Smooth muscle cell of the brain vasculature (primary cell): ENCODE results near the gene TRDN.
"Not testable (repeated sequence)": the region's sequence is repeated elsewhere in the genome, so short reads cannot be mapped to it uniquely, and the experiment has no call there.

Source experiments
- DNase-seq: peaks from one replicate; pipeline ENCODE4 v3.0.0-alpha.2; 2012; ENCODE audit warnings: low read depth, low spot score

TRDN gene

GRCh38 chr6:123415844-123416468 lies 220.8 kb downstream of the TRDN start:
- DNase-seq = peak; percentile 23

- DNase-seq = no peak
These were observed 231.8 kb downstream of the TRDN start for GRCh38 chr6:123404975-123405374.

GRCh38 chr6:123402052-123402451 lies 234.7 kb downstream of the TRDN start:
- DNase-seq = no peak

- no peak for DNase-seq
These were observed 238.7 kb downstream of the TRDN start for GRCh38 chr6:123398072-123398471.

- no peak for DNase-seq
These were observed 243.4 kb downstream of the TRDN start for GRCh38 chr6:123393331-123393730.

GRCh38 chr6:123383718-123384117 lies 253.0 kb downstream of the TRDN start:
- no peak for DNase-seq

- DNase-seq = no peak
These were observed 256.5 kb downstream of the TRDN start for GRCh38 chr6:123380257-123380656.

GRCh38 chr6:123372737-123373136 lies 264.0 kb downstream of the TRDN start:
- DNase-seq = no peak

- DNase-seq = no peak
These were observed 272.8 kb downstream of the TRDN start for GRCh38 chr6:123363912-123364311.

- DNase-seq = no peak
These were observed 276.4 kb downstream of the TRDN start for GRCh38 chr6:123360359-123360758.

- DNase-seq = no peak
These were observed 284.0 kb downstream of the TRDN start for GRCh38 chr6:123352705-123353104.

- DNase-seq = no peak
These were observed 284.5 kb downstream of the TRDN start for GRCh38 chr6:123352279-123352678.

- DNase-seq = no peak
These were observed 292.9 kb downstream of the TRDN start for GRCh38 chr6:123343836-123344235.

GRCh38 chr6:123338394-123338793 lies 298.4 kb downstream of the TRDN start:
- no peak for DNase-seq

- DNase-seq = no peak
These were observed 303.6 kb downstream of the TRDN start for GRCh38 chr6:123333000-123333756.

GRCh38 chr6:123332070-123332469 lies 304.7 kb downstream of the TRDN start:
- no peak for DNase-seq

- DNase-seq = no peak
These were observed 307.4 kb downstream of the TRDN start for GRCh38 chr6:123329337-123329736.

- DNase-seq = no peak
These were observed 313.1 kb downstream of the TRDN start for GRCh38 chr6:123323452-123324329.

- DNase-seq = no peak
These were observed 315.7 kb downstream of the TRDN start for GRCh38 chr6:123321020-123321419.

- DNase-seq = no peak
These were observed 319.9 kb downstream of the TRDN start for GRCh38 chr6:123316733-123317323.

- DNase-seq = not testable (repeated sequence)
These were observed 322.3 kb downstream of the TRDN start for GRCh38 chr6:123314459-123314858.

- no peak for DNase-seq
These were observed 327.6 kb downstream of the TRDN start for GRCh38 chr6:123309130-123309529.
